ENCODE data around the gene AQP12B.

The AQP12B gene

GRCh38 chr2:240650254-240650965 is 32.3 kb downstream of the AQP12B start:
- in situ Hi-C loops (cut with HindIII; ENCODE audit: low sequenced_read_pairs): no loop called here

- in situ Hi-C loops (cut with HindIII; ENCODE audit: low sequenced_read_pairs): loop anchor here (10.0 kb wide), 1 partner anchor 55 kb away; no protein-coding TSS in a partner anchor
Measured at GRCh38 chr2:240649331-240649730, 33.4 kb downstream of the AQP12B start.

DNA sequence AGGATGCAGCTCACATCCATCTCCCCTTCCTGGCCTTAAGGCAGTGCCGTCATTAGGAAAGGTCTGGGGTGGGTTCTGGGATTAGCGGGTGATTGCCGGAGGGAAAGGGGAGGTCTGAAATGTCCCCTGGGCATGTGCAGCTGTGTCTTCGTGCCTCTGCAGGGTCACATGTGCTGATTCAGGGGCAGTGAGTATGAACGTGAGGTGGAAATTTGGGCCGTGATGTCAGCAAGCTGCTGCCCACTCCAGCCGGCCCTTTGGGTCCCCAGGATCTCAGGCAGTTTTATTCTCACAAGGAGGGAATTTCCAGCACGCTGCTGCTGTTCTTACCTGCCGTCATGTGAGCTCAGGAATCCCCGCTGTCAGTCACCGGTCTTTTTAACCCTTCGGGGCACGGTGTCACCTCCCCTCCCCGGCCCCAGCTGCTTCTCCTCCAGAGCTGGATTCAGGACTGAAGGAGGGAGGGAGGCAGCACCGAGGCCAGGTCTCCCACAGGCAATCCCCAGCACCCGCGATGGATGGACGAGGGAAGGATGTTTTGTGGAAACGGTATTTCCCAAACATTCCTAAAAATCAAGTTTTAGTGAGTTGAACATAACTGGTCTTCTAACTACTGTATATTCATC is 33.9 kb downstream of the AQP12B start:
- in situ Hi-C loops (cut with HindIII; ENCODE audit: low sequenced_read_pairs): loop anchor here (10.0 kb wide), 1 partner anchor 56 kb away; no protein-coding TSS in a partner anchor

GRCh38 chr2:240648155-240648649 is 34.5 kb downstream of the AQP12B start:
- in situ Hi-C loops (cut with HindIII; ENCODE audit: low sequenced_read_pairs): loop anchor here (10.0 kb wide), 1 partner anchor 57 kb away; no protein-coding TSS in a partner anchor

DNA sequence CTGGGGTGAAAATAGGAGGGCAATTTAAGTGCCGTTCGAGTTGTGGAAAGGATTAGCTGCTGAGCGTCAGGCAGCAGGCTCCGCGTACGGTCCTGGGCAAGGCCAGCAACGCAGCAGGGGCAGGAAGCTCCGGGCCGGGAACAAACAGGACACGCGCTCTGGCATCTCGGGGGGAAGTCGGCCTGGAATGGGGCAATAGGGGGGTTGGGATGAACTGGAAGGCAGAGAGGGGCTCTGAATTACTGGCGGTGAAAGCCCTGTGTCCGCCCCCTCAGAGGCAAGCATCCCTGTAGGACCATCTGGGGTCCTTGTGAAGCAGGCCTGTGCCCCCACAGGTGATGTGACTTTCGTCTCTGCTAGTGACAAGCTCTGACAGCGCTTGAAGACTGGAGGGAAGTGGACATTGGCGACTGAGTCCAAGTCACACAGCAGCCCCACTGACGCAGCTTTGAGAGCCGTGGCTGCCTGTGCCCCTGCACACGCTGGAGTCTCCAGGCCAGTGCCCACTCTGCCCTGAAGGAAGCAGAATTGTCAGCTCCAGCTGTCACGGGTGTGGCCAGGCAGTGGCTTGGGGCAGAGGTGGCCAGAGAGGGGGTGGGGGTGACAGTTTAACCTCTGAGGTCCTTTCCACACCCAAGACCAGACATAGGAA is 35.1 kb downstream of the AQP12B start:
- in situ Hi-C loops (cut with HindIII; ENCODE audit: low sequenced_read_pairs): loop anchor here (10.0 kb wide), 1 partner anchor 57 kb away; no protein-coding TSS in a partner anchor

DNA sequence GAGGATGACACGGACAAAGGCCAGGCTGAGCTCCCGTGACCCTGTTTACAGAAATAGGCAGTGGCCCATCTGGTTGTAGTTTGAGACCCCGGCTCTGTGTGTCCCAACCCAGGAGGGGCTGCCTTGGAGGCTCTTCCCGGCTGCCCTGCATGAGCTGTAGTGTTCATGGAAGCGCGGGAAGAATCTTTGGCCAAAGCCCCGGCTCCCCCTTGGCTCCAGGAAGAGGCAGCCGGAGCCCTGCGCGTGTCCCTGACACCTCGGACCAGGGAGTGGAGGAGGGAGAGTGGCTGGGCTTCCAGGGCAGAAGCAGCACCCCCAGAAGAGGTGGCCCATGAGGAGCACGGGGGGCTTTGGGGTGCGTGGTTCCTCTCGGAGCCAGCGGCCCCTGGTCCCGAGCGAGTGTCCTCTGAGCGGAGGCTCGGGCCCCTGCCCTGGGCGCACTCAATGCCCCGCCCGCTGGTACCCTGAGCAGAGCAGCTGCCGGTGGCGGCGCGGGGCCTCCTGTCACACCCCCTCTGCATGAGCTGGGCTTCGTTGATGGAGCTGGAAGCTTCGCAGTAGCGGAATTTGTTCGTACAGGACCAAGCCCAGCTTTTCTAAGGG is 35.7 kb downstream of the AQP12B start:
- in situ Hi-C loops (cut with HindIII; ENCODE audit: low sequenced_read_pairs): loop anchor here (10.0 kb wide), 1 partner anchor 58 kb away; no protein-coding TSS in a partner anchor

DNA sequence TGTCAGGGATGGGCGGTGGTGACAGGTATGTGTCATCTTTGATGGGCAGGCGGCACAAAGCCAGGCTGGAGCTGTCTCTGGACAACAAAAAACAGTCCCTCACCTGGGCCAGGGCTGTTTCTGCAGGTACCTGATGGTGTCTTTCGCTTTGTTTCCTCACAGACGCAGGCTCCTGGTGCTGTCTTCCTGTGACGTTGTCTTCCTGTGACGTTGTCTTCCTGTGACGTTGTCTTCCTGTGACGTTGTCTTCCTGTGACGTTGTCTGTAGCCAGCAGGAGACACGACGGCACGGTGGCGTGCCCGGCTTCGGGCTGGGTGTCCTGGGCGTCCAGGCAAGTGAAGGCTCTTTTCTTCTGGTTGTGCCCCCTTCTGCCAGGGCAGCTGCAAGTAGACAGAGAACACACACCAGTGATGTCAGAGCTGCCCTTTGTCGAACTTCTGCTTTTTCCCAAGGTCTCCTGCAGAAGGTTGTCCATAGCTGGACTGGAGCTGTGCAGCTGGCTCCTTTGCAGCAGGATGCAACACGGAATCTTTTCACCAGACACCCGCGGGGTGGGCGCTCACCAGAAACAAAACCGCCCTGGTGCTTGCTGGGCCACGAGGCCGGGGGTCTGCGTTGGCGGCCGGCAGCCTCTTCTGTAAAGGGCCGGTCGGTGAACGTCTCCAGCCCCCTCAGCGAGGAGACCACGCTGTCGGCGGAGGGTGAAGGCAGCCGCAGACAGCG is 36.3 kb downstream of the AQP12B start:
- in situ Hi-C loops (cut with HindIII; ENCODE audit: low sequenced_read_pairs): loop anchor here (10.0 kb wide), 1 partner anchor 58 kb away; no protein-coding TSS in a partner anchor

DNA sequence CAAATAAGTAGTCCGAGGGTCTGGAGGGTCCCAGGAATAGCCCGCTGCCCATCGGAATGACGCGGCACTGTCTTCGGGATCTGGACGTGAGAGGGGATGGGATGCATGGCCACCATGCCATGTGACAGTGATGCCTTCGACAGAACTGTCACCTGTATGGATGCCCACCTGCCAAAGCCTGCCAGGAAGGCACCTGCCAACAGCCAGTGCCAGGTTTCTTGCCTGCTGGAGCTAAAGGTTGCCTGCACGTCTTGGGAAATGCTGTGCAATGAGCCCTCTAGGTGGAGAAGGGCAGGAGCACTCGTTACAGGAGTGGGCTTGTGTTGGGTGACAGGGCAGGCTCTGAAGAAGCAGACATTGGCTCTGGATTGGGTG is 36.9 kb downstream of the AQP12B start:
- in situ Hi-C loops (cut with HindIII; ENCODE audit: low sequenced_read_pairs): loop anchor here (10.0 kb wide), 1 partner anchor 59 kb away; no protein-coding TSS in a partner anchor

- in situ Hi-C loops (cut with HindIII; ENCODE audit: low sequenced_read_pairs): loop anchor here (10.0 kb wide), 1 partner anchor 59 kb away; no protein-coding TSS in a partner anchor
Measured at GRCh38 chr2:240645346-240645745, 37.3 kb downstream of the AQP12B start.

DNA sequence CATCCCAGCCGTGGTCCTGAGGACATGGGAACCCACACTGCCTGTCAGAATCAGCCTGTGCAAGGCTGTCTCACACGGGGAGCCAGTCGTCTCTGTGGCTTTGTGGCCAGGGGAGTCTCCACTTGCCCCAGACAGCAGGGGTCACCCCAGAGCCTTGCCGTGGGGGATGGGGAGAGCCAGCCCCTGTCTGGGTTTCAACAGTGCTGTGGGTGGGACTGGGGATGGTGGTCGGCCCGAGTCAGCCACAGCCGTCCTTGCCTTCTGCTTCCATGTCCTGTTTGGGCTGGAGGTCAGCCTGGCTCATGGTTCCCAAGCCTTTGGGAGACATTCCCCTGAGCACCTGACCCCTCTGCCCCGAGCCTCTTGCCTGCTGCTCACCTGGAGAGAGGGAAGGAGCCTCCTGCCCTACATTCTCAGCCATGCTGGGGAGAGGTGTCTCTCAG is 37.8 kb downstream of the AQP12B start:
- in situ Hi-C loops (cut with HindIII; ENCODE audit: low sequenced_read_pairs): loop anchor here (5.0 to 10.0 kb wide), 2 partner anchors 43 to 60 kb away; no protein-coding TSS in a partner anchor

DNA sequence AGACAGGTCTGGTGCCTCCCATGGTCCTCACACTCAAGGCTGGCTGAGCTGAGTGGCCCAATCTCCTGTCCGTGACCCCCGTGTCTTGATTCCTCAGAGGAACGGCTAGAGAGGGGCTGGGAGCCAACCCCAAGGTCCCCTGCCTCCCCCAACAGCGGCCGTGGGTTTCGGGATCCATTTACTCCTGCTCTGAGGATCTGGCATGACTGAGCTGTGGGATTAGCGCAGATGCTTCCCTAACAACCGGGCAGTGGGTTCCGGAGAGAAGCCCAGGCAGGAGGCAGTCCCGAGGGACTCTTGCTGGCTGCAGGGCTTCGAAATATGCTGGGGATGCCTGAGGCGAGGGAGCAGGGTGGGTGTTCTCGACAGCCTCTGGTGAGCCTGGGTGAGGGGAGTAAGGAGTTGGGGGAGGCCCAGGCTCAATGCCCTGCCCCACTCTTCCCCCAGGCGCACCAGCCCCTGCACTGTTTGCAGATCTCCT is 38.5 kb downstream of the AQP12B start:
- in situ Hi-C loops (cut with HindIII; ENCODE audit: low sequenced_read_pairs): loop anchor here (5.0 to 10.0 kb wide), 2 partner anchors 42 to 61 kb away; no protein-coding TSS in a partner anchor

- in situ Hi-C loops (cut with HindIII; ENCODE audit: low sequenced_read_pairs): loop anchor here (5.0 to 10.0 kb wide), 2 partner anchors 41 to 61 kb away; no protein-coding TSS in a partner anchor
Measured at GRCh38 chr2:240643811-240644150, 38.9 kb downstream of the AQP12B start.

DNA sequence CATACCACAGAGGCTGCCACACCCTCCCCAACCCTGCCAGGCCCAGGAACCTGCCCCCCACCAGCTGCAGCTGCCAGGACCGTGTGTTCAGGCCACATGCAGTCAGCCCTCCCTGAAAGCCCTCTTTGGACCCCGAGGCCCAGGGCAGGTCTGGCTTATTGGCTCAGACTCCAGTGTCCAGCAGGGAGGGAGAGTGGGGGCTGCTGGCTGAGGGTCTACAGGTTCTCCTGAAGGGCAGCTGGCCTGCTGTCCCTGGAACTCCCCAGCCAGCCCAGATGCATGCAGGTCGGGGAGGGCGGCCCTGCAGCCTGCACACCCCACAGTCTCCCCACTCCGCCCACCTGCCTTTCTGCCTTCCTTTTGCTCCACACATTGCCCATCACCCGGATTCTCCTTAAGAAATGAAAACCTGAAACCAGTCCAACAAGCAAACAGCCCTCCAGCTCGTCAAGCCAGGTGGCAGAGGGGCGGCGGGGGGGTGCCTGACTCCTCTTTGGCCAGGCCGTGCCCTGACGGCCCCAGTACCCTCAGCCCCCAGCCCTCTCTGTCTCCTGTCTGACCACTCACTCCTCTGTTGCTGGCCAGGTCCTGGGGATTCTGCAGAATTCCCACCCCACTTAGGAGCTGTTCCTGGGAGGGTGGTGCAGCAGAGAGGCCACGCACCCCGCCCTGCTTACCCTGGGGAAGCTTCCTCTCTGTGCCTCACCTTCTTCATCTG is 39.4 kb downstream of the AQP12B start:
- in situ Hi-C loops (cut with HindIII; ENCODE audit: low sequenced_read_pairs): loop anchor here (5.0 to 10.0 kb wide), 2 partner anchors 41 to 62 kb away; no protein-coding TSS in a partner anchor

DNA sequence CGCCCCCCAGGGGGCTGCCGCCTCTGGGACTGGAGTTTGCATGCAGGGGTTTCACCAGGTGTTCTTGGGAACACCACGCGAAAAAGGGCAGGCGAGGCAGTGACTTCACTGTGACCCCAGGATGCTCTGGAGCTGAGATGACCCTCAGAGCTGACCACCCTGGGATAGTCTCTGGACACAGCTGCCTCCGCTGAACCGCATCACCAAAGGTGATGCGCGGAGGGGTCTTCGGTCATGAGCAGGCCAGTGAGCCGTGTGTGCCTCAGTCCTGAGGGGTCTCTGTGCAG is 39.9 kb downstream of the AQP12B start:
- in situ Hi-C loops (cut with HindIII; ENCODE audit: low sequenced_read_pairs): loop anchor here (5.0 to 10.0 kb wide), 2 partner anchors 40 to 62 kb away; no protein-coding TSS in a partner anchor

GRCh38 chr2:240642061-240642805 is 40.5 kb downstream of the AQP12B start:
- in situ Hi-C loops (cut with HindIII; ENCODE audit: low sequenced_read_pairs): loop anchor here (5.0 to 10.0 kb wide), 2 partner anchors 40 to 63 kb away; no protein-coding TSS in a partner anchor

DNA sequence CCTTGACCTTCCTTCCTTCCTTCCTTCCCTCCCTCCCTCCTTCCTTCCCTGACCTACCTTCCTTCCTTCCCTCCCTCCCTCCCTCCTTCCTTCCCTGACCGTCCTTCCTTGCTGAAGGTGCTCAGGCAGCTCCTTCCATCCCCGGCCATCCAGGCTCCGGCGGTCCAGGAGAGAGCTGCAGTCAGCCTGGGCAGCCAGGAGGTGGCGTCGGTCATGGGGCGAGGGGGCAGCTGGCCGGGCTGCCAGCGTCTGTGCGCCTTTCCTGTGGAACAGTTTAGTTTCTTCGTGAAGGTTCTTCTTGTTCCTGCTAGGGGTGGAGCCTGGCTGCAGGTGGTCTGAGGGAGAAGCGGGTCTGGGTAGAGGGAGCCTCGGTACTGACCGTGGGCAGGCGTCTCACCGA is 41.7 kb downstream of the AQP12B start:
- in situ Hi-C loops (cut with HindIII; ENCODE audit: low sequenced_read_pairs): loop anchor here (5.0 to 10.0 kb wide), 2 partner anchors 39 to 64 kb away; no protein-coding TSS in a partner anchor

DNA sequence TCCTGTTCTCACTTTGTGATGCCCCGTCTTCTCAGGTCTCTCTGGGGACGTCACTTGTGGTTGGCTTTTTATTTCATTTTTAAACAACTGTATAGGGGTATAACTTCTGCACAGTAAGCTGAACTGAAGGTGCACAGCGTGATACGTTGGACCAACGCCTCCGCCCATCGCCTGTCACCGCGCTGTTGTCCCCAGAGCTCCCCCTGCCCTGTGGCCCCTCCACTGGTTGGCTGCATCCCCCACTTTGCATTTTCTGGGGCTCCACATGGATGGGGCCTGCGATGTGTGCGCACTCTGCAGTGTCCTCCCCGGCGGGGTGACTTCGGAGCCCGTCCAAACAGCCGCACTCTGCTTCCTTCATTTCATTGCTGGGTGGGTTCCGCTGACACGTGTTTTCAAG is 43.1 kb downstream of the AQP12B start:
- in situ Hi-C loops (cut with HindIII; ENCODE audit: low sequenced_read_pairs): no loop called here

DNA sequence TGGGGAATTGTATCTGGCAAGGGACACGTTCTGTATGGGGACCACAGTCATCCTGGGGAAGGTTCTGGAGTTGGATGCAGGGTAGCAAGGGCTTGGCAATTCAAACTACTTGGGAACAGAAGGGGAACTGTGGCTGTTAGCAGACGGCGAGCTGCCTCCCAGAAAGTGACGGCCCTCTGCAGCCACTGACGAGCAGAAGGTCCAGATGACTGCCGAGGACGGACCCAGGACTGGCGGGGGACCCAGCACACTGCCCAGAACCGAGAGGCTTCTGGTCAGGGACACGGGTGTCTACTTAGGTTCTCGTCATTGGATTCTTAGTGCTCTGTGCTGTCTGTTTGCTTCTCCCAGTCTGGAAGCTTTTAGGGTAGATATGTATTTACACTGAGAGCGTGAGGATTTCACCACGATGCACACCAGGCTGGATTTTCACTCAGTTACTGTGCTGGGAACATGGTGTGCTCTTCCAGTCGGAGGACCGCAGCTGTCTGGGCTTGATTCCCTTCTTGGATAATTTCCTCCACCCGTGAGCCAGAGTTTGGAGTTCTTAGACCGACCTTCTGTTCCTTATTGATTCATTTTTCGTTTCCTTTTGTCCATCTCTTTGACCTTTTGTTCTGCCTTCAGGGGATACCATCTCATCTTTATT is 44.0 kb downstream of the AQP12B start:
- in situ Hi-C loops (cut with HindIII; ENCODE audit: low sequenced_read_pairs): no loop called here

Measured in endothelial cell of hepatic sinusoid (primary cell).